IMR-90 (cell line): Measurements from ENCODE around the gene CEP83. TPM values are rescaled to one million over a fixed set of nuclear protein-coding genes. Genes with fewer than 3 reads are reported as not detected.

Experiments
- ATAC-seq: fragments of 200-7000 bp; cut with Tn5 transposase; 2 replicates; pipeline ENCODE4 v1.9.1; 2020; ENCODE audit warnings: low read depth, mild to moderate bottlenecking, moderate library complexity
- BruUV-seq: library from RNA; stranded (reverse); fragments of 400-500 nt; replicated peaks from 2 replicates; lab custom pipeline; 2021; lab: Mats Ljungman, UMichigan
- CTCF ChIA-PET: fragments of 300-600 bp; formaldehyde crosslinking; extraction: SDS; loops from one replicate; lab custom pipeline; 2021; ENCODE audit warnings: antibody characterized with exemption; lab: Yijun Ruan, JAX
- POLR2A ChIA-PET: fragments of 300-600 bp; sonication (Branson Sonifier 250); formaldehyde crosslinking; loops from one replicate; lab custom pipeline; 2022; ENCODE audit warnings: antibody characterized with exemption; ENCODE audit not compliant: unreplicated experiment; lab: Charles Lee
- DNase-seq: peaks from one replicate; pipeline ENCODE4 v3.0.0; 2013
- H2AFZ ChIP-seq: replicated peaks from 2 replicates; pipeline ENCODE3; 2013; ENCODE audit warnings: low read length, mild to moderate bottlenecking; ENCODE audit not compliant: poor library complexity
- H2AK5ac ChIP-seq: 2 replicates; pipeline ENCODE4 v1.6.1; 2013; ENCODE audit warnings: low read depth, low read length, inconsistent platforms
- H2AK9ac ChIP-seq: replicated peaks from 2 replicates; pipeline ENCODE3; 2013; ENCODE audit warnings: mild to moderate bottlenecking, low read depth, low read length, moderate library complexity; ENCODE audit not compliant: poor library complexity
- H2BK120ac ChIP-seq: 2 replicates; pipeline ENCODE4 v1.6.1; 2013; ENCODE audit warnings: low read depth, low read length, inconsistent platforms
- H2BK15ac ChIP-seq: 3 replicates; pipeline ENCODE4 v1.6.1; 2013; ENCODE audit warnings: low read depth, low read length, inconsistent platforms
- H2BK20ac ChIP-seq: 2 replicates; pipeline ENCODE4 v1.6.1; 2013; ENCODE audit warnings: low read depth, mild to moderate bottlenecking, inconsistent platforms, low read length, moderate library complexity
- H2BK5ac ChIP-seq: 2 replicates; pipeline ENCODE4 v1.6.1; 2013; ENCODE audit warnings: mild to moderate bottlenecking, low read depth, low read length, inconsistent platforms; ENCODE audit not compliant: poor library complexity, severe bottlenecking
- H3K14ac ChIP-seq: replicated peaks from 2 replicates; pipeline ENCODE4 v1.6.1; 2013; ENCODE audit warnings: low read depth, low read length, inconsistent platforms
- H3K18ac ChIP-seq: 2 replicates; pipeline ENCODE4 v1.6.1; 2013; ENCODE audit warnings: low read depth, low read length, control low read depth
- H3K23ac ChIP-seq: 2 replicates; pipeline ENCODE4 v1.6.1; 2013; ENCODE audit warnings: low read depth, low read length, inconsistent platforms
- H3K27ac ChIP-seq: 2 replicates; pipeline ENCODE4 v1.5.1; 2013; ENCODE audit warnings: mild to moderate bottlenecking, control low read depth, low read length; ENCODE audit not compliant: insufficient read depth
- H3K27me3 ChIP-seq: 2 replicates; pipeline ENCODE4 v1.6.1; 2013; ENCODE audit warnings: low read length; ENCODE audit not compliant: control insufficient read depth, insufficient read depth
- H3K36me3 ChIP-seq: 2 replicates; pipeline ENCODE4 v1.6.1; 2013; ENCODE audit warnings: low read length, mixed read lengths; ENCODE audit not compliant: control insufficient read depth, insufficient read depth
- H3K4ac ChIP-seq: 2 replicates; pipeline ENCODE4 v1.6.1; 2013; ENCODE audit warnings: low read depth, low read length, inconsistent platforms
- H3K4me1 ChIP-seq: 2 replicates; pipeline ENCODE4 v1.6.1; 2013; ENCODE audit warnings: low read length, mixed read lengths; ENCODE audit not compliant: control insufficient read depth, insufficient read depth
- H3K4me2 ChIP-seq: 2 replicates; pipeline ENCODE4 v1.6.1; 2013; ENCODE audit warnings: low read depth, mild to moderate bottlenecking, control low read depth, low read length, moderate library complexity
- H3K4me3 ChIP-seq: 2 replicates; pipeline ENCODE4 v1.5.1; 2013; ENCODE audit warnings: low read depth, mild to moderate bottlenecking, control low read depth, low read length, moderate library complexity; ENCODE audit not compliant: insufficient read depth
- H3K56ac ChIP-seq: 2 replicates; pipeline ENCODE4 v1.6.1; 2013; ENCODE audit warnings: low read length, inconsistent platforms; ENCODE audit not compliant: insufficient read depth; ENCODE audit errors: extremely low read depth
- H3K79me1 ChIP-seq, 2 experiments: 2 replicates each; pipeline ENCODE4 v1.6.1; 2013; ENCODE audit warnings: low read length in 2 of 2, inconsistent platforms in 1 of 2, low read depth in 1 of 2
- H3K9ac ChIP-seq: 2 replicates; pipeline ENCODE4 v1.6.1; 2013; ENCODE audit warnings: low read depth, low read length, control low read depth
- H3K9me1 ChIP-seq: 2 replicates; pipeline ENCODE4 v1.6.1; 2013; ENCODE audit warnings: low read length, inconsistent platforms; ENCODE audit not compliant: insufficient read depth
- H3K9me3 ChIP-seq: 2 replicates; pipeline ENCODE4 v1.6.1; 2013; ENCODE audit warnings: low read length; ENCODE audit not compliant: control insufficient read depth, insufficient read depth
- H4K20me1 ChIP-seq: 2 replicates; pipeline ENCODE4 v1.6.1; 2013; ENCODE audit warnings: low read length, inconsistent platforms; ENCODE audit not compliant: insufficient read depth
- H4K5ac ChIP-seq: 2 replicates; pipeline ENCODE4 v1.6.1; 2013; ENCODE audit warnings: mild to moderate bottlenecking, low read depth, low read length, control low read depth
- H4K8ac ChIP-seq, 2 experiments: 2 replicates each; pipeline ENCODE4 v1.6.1; 2013; ENCODE audit warnings: low read depth in 2 of 2, low read length in 2 of 2, control low read depth in 1 of 2, inconsistent platforms in 1 of 2
- H4K91ac ChIP-seq: 2 replicates; pipeline ENCODE4 v1.6.1; 2013; ENCODE audit warnings: low read depth, low read length, inconsistent platforms; ENCODE audit not compliant: insufficient read depth
- CEBPB ChIP-seq: IDR thresholded peaks from 2 replicates; pipeline ENCODE4 v1.6.1; 2012; ENCODE audit warnings: low read depth, low read length, improper control_type of control experiment
- CHD1 ChIP-seq: IDR thresholded peaks from 2 replicates; pipeline ENCODE4 v1.6.1; 2012; ENCODE audit warnings: low read depth, low read length, improper control_type of control experiment
- MAFK ChIP-seq: IDR thresholded peaks from 2 replicates; pipeline ENCODE4 v1.6.1; 2012; ENCODE audit warnings: low read depth, low read length, improper control_type of control experiment
- MAZ ChIP-seq: IDR thresholded peaks from 2 replicates; pipeline ENCODE4 v1.6.1; 2012; ENCODE audit warnings: low read depth, mild to moderate bottlenecking, low read length, improper control_type of control experiment, moderate library complexity, borderline replicate concordance
- MXI1 ChIP-seq: IDR thresholded peaks from 2 replicates; pipeline ENCODE4 v1.6.1; 2012; ENCODE audit warnings: low read depth, mild to moderate bottlenecking, low read length, moderate library complexity, borderline replicate concordance
- POLR2A ChIP-seq: IDR thresholded peaks from 2 replicates; pipeline ENCODE4 v1.6.1; 2012; ENCODE audit warnings: mild to moderate bottlenecking, low read depth, low read length
- RAD21 ChIP-seq: IDR thresholded peaks from 2 replicates; pipeline ENCODE4 v1.6.1; 2012; ENCODE audit warnings: low read length, improper control_type of control experiment
- RFX5 ChIP-seq: IDR thresholded peaks from 2 replicates; pipeline ENCODE4 v1.8.0; 2012; ENCODE audit warnings: low read depth, mild to moderate bottlenecking, low read length, moderate library complexity
- SMC3 ChIP-seq: fragments of 150-350 bp; IDR thresholded peaks from 2 replicates; pipeline ENCODE4 v1.6.1; 2016; ENCODE audit warnings: low read depth, mild to moderate bottlenecking, antibody characterized with exemption, low read length, moderate library complexity
- WGBS, 2 experiments: methylation state at CpG; one replicate each; pipeline versions ENCODE4 v1.1.5 to v1.1.7; 2013; ENCODE audit warnings: missing lambda C conversion rate in 2 of 2; ENCODE audit not compliant: insufficient read length in 1 of 2; ENCODE audit errors: extremely low coverage in 2 of 2; 5-methylcytosine and 5-hydroxymethylcytosine counted together
- dilution Hi-C: fragments of 300-500 bp; cut with HindIII; formaldehyde crosslinking; loops from one replicate; pipeline ENCODE4 v1.14.3; 2018; ENCODE audit warnings: low sequenced_read_pairs; ENCODE audit not compliant: unreplicated experiment
- in situ Hi-C: fragments of 300-500 bp; cut with MboI; formaldehyde crosslinking; loops from 3 replicates; pipeline ENCODE4 v1.14.3; 2019; ENCODE audit warnings: low sequenced_read_pairs, inconsistent platforms, mixed read lengths
- intact Hi-C: fragments of 100-400 bp; cut with micrococcal nuclease; formaldehyde crosslinking; loops from 2 replicates; pipeline ENCODE4 v1.10.0; 2022
- polyA plus RNA-seq, 3 experiments: library from polyadenylated mRNA; depleted of rRNA; stranded (reverse); fragments of >200 nt; gene quantifications; 2 replicates each; pipeline ENCODE4 v1.2.3, GENCODE V29; 2012; ENCODE audit warnings: low replicate concordance in 1 of 3
- total RNA-seq: library from RNA; depleted of rRNA; stranded (reverse); fragments of >200 nt; gene quantifications from 2 replicates; pipeline ENCODE4 v1.2.3, GENCODE V29; 2012
- TF ChIP-seq, protein P1 (sequence below): conservative IDR thresholded peaks from 2 replicates; pipeline ENCODE4 v1.5.1; 2012; ENCODE audit warnings: mild to moderate bottlenecking, low read depth, low read length, improper control_type of control experiment
- TF ChIP-seq, protein P2 (sequence below): fragments of 150-350 bp; IDR thresholded peaks from 2 replicates; pipeline ENCODE4 v1.6.1; 2017; ENCODE audit warnings: mild to moderate bottlenecking, antibody characterized with exemption, low read length, low read depth

CEP83 gene
- total and polyA plus RNA-seq, 2 of the 4 experiments (the other 2 are of a cell fraction) = 3.9 to 8.9 TPM

DNA sequence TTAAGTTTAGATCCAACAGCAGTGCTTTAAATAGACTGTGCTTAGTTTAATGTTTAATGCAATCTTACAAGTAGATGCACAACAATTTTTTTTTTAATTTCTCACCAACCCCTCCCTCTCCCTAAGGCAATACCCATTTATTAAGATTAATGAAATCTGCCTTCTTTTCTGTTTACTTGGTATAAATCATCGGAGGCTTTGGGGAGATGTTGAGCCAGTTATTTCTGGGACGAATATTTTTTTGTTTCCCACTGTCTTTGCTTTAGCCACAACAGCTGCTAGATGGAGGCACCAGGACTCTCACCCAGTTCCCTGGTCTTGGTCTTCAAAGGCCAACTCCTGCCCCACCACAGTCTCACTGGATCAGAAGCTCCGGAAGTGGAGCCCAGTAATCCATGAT is 197.9 kb downstream of the CEP83 start:
- Histone ChIP-seq H3K79me1 (no peaks in the 10 kb centered on the region), H3K4me1 (peaks cover 8% of the 10 kb centered on the region), H3K36me3 (no peaks in the 10 kb centered on the region), H3K9ac (peak overlapping the region; percentile 8), H2AK9ac (no peak overlapping the region), H3K27me3 (no peaks in the 10 kb centered on the region), H3K4me3 (peak overlapping the region; percentile 51), H2BK120ac (peak overlapping the region; percentile 30), H2AK5ac (no peak overlapping the region), H4K8ac (peak overlapping the region; percentile 82 to 99), H4K91ac (peak overlapping the region; percentile 40), H3K56ac (peak overlapping the region; percentile 17; the same call in 1 of the 2 replicates), H2AFZ (peak overlapping the region; percentile 93), H3K14ac (peak overlapping the region; percentile 81), H3K18ac (peak overlapping the region; percentile 70), H2BK15ac (peak overlapping the region; percentile 7; the same call in 2 of the 3 replicates), H4K5ac (peak overlapping the region; percentile 67), H4K20me1 (no peaks in the 10 kb centered on the region), H2BK5ac (peak overlapping the region; percentile 29), H3K4ac (peak overlapping the region; percentile 74), H3K9me1 (peaks cover 2% of the 10 kb centered on the region; the same call in 1 of the 2 replicates), H2BK20ac (peak overlapping the region; percentile 77), H3K4me2 (peak overlapping the region; percentile 61), H3K27ac (peak overlapping the region; percentile 88), H3K9me3 (no peaks in the 10 kb centered on the region), H3K23ac (0 out of 2 replicates have a peak overlapping the region, but pooled peaks have one; percentile 5)
- no peak for TF ChIP-seq MXI1
- TF ChIP-seq, protein P1, sequence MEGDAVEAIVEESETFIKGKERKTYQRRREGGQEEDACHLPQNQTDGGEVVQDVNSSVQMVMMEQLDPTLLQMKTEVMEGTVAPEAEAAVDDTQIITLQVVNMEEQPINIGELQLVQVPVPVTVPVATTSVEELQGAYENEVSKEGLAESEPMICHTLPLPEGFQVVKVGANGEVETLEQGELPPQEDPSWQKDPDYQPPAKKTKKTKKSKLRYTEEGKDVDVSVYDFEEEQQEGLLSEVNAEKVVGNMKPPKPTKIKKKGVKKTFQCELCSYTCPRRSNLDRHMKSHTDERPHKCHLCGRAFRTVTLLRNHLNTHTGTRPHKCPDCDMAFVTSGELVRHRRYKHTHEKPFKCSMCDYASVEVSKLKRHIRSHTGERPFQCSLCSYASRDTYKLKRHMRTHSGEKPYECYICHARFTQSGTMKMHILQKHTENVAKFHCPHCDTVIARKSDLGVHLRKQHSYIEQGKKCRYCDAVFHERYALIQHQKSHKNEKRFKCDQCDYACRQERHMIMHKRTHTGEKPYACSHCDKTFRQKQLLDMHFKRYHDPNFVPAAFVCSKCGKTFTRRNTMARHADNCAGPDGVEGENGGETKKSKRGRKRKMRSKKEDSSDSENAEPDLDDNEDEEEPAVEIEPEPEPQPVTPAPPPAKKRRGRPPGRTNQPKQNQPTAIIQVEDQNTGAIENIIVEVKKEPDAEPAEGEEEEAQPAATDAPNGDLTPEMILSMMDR = no peak
- TF ChIP-seq RFX5 = no peak
- no peak for TF ChIP-seq MAFK
- no peak for TF ChIP-seq CHD1
- no peak for TF ChIP-seq CEBPB
- no peak for TF ChIP-seq SMC3
- TF ChIP-seq, protein P2, sequence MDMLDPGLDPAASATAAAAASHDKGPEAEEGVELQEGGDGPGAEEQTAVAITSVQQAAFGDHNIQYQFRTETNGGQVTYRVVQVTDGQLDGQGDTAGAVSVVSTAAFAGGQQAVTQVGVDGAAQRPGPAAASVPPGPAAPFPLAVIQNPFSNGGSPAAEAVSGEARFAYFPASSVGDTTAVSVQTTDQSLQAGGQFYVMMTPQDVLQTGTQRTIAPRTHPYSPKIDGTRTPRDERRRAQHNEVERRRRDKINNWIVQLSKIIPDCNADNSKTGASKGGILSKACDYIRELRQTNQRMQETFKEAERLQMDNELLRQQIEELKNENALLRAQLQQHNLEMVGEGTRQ = no peak
- TF ChIP-seq POLR2A = no peak
- no peak for TF ChIP-seq MAZ
- TF ChIP-seq RAD21 = no peak
- WGBS, 2 experiments = no CpG with 5 or more reads among the region's 3 CpGs
- CTCF ChIA-PET = interaction anchor here (1.0 kb wide), 1 partner anchor 53 kb away, joined by 3 read pairs; no protein-coding TSS in a partner anchor
- ATAC-seq (no peak), DNase-seq (no peak)
- dilution Hi-C loops (no loop called here), intact Hi-C loops (no loop called here), in situ Hi-C loops (no loop called here)
- no TSS peak for BruUV-seq
- POLR2A ChIA-PET = interaction anchor here (1.4 kb wide), 1 partner anchor 89 kb away, joined by 4 read pairs; no protein-coding TSS in a partner anchor
